Body of pancreas (tissue), 4 donors: Measurements from ENCODE around the gene PDAP1. TPM values are rescaled to one million over a fixed set of nuclear protein-coding genes. Genes with fewer than 3 reads are reported as not detected.
"Not testable (repeated sequence)": the region's sequence is repeated elsewhere in the genome, so short reads cannot be mapped to it uniquely, and the experiment has no call there.

Experiments used
- ATAC-seq: fragments of 150-250 bp; one replicate; pipeline ENCODE4 v1.9.1; 2016
- DNase-seq, 4 donors: peaks; one replicate each; pipeline ENCODE4 v3.0.0-alpha.2; 2019
- H3K27ac ChIP-seq, 4 donors: fragments of 200-600 bp; sonication (generic); 1 replicate in 3 of 4; 2 replicates in 1 of 4; pipeline versions ENCODE4 v1.5.1 to v1.6.1; 2016 to 2019; ENCODE audit warnings: mild to moderate bottlenecking in 1 of 4, mixed read lengths in 1 of 4, moderate library complexity in 1 of 4
- H3K27me3 ChIP-seq, 2 donors: fragments of 200-600 bp; sonication (generic); one replicate each; pipeline ENCODE4 v1.6.0; 2016; ENCODE audit warnings: mild to moderate bottlenecking in 1 of 2
- H3K36me3 ChIP-seq, 2 donors: fragments of 200-600 bp; sonication (generic); replicated peaks in 1 of 2; 2 replicates each; pipeline ENCODE4 v1.5.1; 2016; ENCODE audit warnings: low read depth in 2 of 2; ENCODE audit not compliant: insufficient read depth in 1 of 2
- H3K4me1 ChIP-seq: fragments of 200-600 bp; sonication (generic); one replicate; pipeline ENCODE4 v1.6.0; 2016
- H3K4me3 ChIP-seq, 2 donors: fragments of 200-600 bp; sonication (generic); 1 replicate in 1 of 2; 2 replicates in 1 of 2; pipeline ENCODE4 v1.5.1; 2016 to 2019
- H3K9me3 ChIP-seq, 3 donors: fragments of 200-600 bp; sonication (generic); 1 replicate in 2 of 3; 2 replicates in 1 of 3; pipeline ENCODE4 v1.5.1; 2016
- POLR2A ChIP-seq, 3 donors: fragments of 450-650 bp; IDR thresholded peaks; one replicate each; pipeline ENCODE4 v1.6.1; 2016; ENCODE audit warnings: antibody characterized with exemption in 3 of 3, mild to moderate bottlenecking in 2 of 3
- WGBS, 2 donors: methylation state at CpG; one replicate each; pipeline ENCODE4 v1.1.5; 2017; 5-methylcytosine and 5-hydroxymethylcytosine counted together
- intact Hi-C: fragments of 100-400 bp; cut with DNase I; formaldehyde crosslinking; loops from one replicate; pipeline ENCODE4 v1.15.1; 2023
- total RNA-seq, 2 donors: library from RNA; depleted of rRNA; stranded (reverse); fragments of >200 nt; gene quantifications; one replicate each; pipeline ENCODE4 v1.1.0, GENCODE V29; 2016
- TF ChIP-seq, protein P1 (sequence below), 7 experiments: fragments of 450-650 bp in 4 of 7; fragments of 200-600 bp in 3 of 7; sonication (generic) in 3 of 7; IDR thresholded peaks; one replicate each; pipeline ENCODE4 v1.5.1; 2016 to 2019; ENCODE audit warnings: antibody characterized with exemption in 7 of 7

Gene PDAP1
- total RNA-seq, 2 donors from 2014 or later: 22.7 to 52.4 TPM

DNA sequence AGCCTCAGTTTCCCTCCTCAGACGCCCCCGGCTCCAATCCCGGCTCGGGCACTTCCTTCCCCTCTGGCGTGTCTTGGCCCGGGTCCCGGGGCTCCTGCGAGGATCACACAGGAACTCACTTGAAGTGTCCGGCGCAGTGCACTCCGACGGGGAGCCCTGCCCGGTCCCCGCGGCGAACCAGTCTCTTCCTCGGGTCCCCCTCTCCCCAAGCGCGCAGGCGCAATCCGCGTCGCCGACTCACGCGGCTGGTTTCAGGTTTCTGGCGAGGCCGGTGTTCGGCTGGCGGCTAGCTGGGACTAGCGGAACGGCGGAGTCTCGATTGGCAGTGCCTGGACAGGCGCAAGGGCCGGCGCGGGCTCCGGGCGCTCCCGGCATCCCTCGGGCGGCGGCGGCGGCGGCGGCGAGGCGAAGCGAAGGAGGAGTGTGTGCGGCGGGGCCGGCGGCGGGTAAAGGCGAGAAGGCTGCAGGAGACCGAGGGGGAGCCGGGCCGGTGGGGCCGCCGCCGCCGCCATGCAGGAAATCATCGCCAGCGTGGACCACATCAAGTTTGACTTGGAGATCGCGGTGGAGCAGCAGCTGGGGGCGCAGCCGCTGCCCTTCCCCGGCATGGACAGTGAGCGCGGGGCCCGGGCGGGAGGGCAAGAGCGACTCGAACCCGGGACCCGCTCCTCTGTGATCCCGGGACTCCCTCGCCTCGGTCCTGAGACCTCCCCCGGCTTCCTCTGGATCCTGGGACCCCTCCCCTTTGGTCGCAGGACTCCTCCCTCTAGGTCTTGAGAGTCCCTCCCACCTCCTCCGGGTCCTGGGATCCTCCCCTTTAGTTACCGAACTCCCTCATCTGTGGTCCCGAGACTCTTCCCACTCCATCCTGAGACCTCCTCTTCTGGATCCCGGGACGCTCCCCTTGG is 30.4 kb upstream of the PDAP1 start, which contains the start of the genes CPSF4 and PTCD1:
CPSF4 (plus strand) TSS at position 371 of the 908 bp plus-strand sequence; CDS start at position 511, 140 bp downstream.
PTCD1 (minus strand) TSS at position 226 of the 908 bp plus-strand sequence. CDS start 3,556 bp downstream, outside the sequence.
- peak; percentile 34 to 67 (median 64) for TF ChIP-seq POLR2A (IDR thresholded peaks at IDR 0.05)
- TF ChIP-seq, protein P1, sequence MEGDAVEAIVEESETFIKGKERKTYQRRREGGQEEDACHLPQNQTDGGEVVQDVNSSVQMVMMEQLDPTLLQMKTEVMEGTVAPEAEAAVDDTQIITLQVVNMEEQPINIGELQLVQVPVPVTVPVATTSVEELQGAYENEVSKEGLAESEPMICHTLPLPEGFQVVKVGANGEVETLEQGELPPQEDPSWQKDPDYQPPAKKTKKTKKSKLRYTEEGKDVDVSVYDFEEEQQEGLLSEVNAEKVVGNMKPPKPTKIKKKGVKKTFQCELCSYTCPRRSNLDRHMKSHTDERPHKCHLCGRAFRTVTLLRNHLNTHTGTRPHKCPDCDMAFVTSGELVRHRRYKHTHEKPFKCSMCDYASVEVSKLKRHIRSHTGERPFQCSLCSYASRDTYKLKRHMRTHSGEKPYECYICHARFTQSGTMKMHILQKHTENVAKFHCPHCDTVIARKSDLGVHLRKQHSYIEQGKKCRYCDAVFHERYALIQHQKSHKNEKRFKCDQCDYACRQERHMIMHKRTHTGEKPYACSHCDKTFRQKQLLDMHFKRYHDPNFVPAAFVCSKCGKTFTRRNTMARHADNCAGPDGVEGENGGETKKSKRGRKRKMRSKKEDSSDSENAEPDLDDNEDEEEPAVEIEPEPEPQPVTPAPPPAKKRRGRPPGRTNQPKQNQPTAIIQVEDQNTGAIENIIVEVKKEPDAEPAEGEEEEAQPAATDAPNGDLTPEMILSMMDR (IDR thresholded peaks at IDR 0.05): peak in 1 of 7 experiments; percentile 25
- no peaks in the 10 kb centered on the region for H3K9me3 ChIP-seq
- peaks cover 19% of the 10 kb centered on the region for H3K4me1 ChIP-seq
- peak within 1 kb of the TSS; percentile 62 to 74 for H3K4me3 ChIP-seq
- H3K36me3 ChIP-seq: peaks cover 0 to 2% of the 10 kb centered on the region in 2 donors
- intact Hi-C loops: no loop called here
- peak; percentile 94 to 97 (median 96) for DNase-seq
- peak; percentile 98 for ATAC-seq
- peak within 1 kb of the TSS; percentile 62 to 83 (median 74) for H3K27ac ChIP-seq
- no peaks in the 10 kb centered on the region for H3K27me3 ChIP-seq
- 0% methylated on average over 9 to 87 of the region's 89 CpGs for WGBS, 2 donors

DNA sequence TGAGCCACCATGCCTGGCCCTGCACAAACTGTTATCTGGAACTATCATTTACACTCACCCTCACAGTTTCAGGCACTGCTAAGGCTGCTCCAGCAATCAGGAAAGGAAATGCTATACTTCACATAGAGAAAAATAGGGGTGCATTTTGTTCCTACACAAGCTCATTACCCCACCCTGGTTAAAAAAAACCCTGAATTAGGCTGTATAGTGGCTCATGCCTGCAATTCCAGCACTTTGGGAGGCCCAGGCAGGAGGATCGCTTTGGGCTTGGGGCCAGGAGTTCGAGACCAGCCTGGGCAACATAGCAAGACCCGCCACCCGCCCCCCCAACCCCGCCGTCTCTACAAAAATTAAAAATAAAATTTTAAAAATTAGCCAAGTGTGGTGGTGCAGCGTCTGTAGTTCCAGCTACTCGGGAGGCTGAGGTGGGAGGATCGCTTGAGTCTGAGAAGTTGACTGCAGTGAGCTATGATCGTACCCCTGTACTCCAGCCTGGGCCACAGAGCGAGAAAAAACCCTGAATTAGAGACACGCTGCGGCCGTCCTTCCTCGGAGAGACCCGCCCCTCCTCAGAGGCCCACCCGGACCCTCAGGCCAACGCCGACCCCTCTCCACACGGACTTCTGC is 29.7 kb upstream of the PDAP1 start:
- no peak for DNase-seq
- peaks cover 0 to 2% of the 10 kb centered on the region in 2 donors for H3K36me3 ChIP-seq
- H3K27ac ChIP-seq: peak overlapping the region in 3 of 4 donors; percentile 62 to 83 (median 78)
- intact Hi-C loops: no loop called here
- H3K27me3 ChIP-seq: no peaks in the 10 kb centered on the region
- peaks cover 19% of the 10 kb centered on the region for H3K4me1 ChIP-seq
- WGBS, 2 donors: 11 to 13% methylated on average over 17 to 20 of the region's 20 CpGs
- H3K9me3 ChIP-seq: no peaks in the 10 kb centered on the region
- H3K4me3 ChIP-seq: peak overlapping the region; percentile 54 to 74
- no peak for TF ChIP-seq POLR2A (IDR thresholded peaks at IDR 0.05)
- TF ChIP-seq, protein P1 (IDR thresholded peaks at IDR 0.05): no peak
- ATAC-seq: peak; percentile 25

DNA sequence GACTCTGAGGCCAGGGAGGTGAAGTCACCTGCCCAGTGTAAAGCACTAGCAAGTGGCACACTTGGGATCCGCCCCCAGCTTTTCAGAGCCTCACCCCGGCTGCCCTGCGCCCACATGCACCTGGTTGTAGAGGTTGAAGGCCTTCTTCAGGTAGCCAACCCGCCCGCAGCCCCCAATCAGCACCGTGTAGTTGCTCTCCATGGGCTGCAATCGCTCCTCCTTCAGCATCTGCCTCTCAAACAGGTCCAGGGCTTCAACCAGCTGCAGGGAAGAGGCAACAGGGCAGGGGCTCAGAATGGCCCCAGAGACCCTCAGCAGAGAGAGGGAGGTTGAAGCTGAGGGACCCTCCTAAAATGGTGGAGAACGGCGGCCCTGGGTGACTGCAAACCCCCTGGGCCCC is 24.8 kb upstream of the PDAP1 start:
- Histone ChIP-seq H3K4me1 (peaks cover 9% of the 10 kb centered on the region), H3K27ac (no peak overlapping the region), H3K4me3 (no peak overlapping the region), H3K27me3 (no peaks in the 10 kb centered on the region), H3K36me3 (peaks cover 0 to 12% of the 10 kb centered on the region in 2 donors), H3K9me3 (no peaks in the 10 kb centered on the region)
- whole genome bisulfite sequencing, 2 donors: 82 to 93% methylated on average over 2 to 9 of the region's 9 CpGs
- intact Hi-C loops: no loop called here
- DNase-seq: no peak
- no peak for ATAC-seq
- no peak for TF ChIP-seq POLR2A (IDR thresholded peaks at IDR 0.05)
- TF ChIP-seq, protein P1 (IDR thresholded peaks at IDR 0.05): no peak

DNA sequence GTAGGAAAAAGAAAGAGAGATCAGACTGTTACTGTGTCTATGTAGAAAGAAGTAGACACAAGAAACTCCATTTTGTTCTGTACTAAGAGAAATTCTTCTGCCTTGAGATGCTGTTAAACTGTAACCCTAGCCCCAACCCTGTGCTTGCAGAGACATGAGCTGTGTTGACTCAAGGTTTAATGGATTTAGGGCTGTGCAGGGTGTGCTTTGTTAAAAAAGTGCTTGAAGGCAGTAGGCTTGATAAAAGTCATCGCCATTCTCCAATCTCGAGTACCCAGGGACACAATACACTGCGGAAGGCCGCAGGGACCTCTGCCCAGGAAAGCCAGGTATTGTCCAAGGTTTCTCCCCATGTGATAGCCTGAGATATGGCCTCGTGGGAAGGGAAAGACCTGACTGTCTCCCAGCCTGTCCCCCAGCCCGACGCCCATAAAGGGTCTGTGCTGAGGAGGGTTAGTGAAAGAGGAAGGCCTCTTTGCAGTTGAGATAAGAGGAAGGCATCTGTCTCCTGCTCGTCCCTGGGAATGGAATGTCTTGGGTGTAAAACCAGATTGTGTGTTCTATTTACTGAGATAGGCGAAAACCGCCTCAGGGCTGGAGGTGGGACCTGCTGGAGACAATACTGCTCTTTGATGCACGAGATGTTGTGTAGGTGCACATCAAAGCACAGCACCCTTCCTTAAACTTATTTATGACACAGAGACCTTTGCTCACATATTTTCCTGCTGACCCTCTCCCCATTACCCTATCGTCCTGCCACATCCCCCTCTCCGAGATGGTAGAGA is 23.6 kb upstream of the PDAP1 start:
- ATAC-seq, H3K4me1 ChIP-seq, H3K27me3 ChIP-seq, H3K27ac ChIP-seq, intact Hi-C loops, DNase-seq, H3K9me3 ChIP-seq, H3K4me3 ChIP-seq: not testable (repeated sequence)
- WGBS, 2 donors: 74 to 77% methylated on average over 10 to 13 of the region's 13 CpGs
- H3K36me3 ChIP-seq: peaks cover 0 to 12% of the 10 kb centered on the region in 2 donors
